ENCODE measurements around the gene SEMA4B. TPM values are rescaled to one million over a fixed set of nuclear protein-coding genes. Genes with fewer than 3 reads are reported as not detected.

SEMA4B gene
- total RNA-seq, 1 donor from 2014 or later = 7.7 TPM

- no peaks in the 10 kb centered on the region for H3K4me1 ChIP-seq
- peaks cover 7% of the 10 kb centered on the region for H3K4me1 Mint-ChIP-seq
- no peak overlapping the region for H2AFZ ChIP-seq (replicated peaks)
Measured at GRCh38 chr15:90223441-90224165, 22.5 kb downstream of the SEMA4B start.

GRCh38 chr15:90225047-90225446, 23.9 kb downstream of the SEMA4B start:
- Histone ChIP-seq H3F3A (ENCODE audit: low read depth) (no peaks in the 10 kb centered on the region), H3K4me1 (no peaks in the 10 kb centered on the region), H3K36me3 (no peaks in the 10 kb centered on the region), H3K27me3 (no peaks in the 10 kb centered on the region), H3K9ac (no peak overlapping the region), H3K9me3 (ENCODE audit: low read depth) (no peaks in the 10 kb centered on the region), H3K27ac (no peak overlapping the region), H3K4me2 (no peak overlapping the region), H3K4me3 (no peak overlapping the region), H3K79me2 (ENCODE audit: low read depth) (no peaks in the 10 kb centered on the region), H2AFZ (replicated peaks) (no peak overlapping the region), H4K20me1 (ENCODE audit: low read depth) (no peaks in the 10 kb centered on the region)
- no peaks in the 10 kb centered on the region for H3K4me1 Mint-ChIP-seq
- peaks cover 2% of the 10 kb centered on the region for H3K27me3 Mint-ChIP-seq (ENCODE audit: insufficient read depth, low read depth)
- H3K27ac Mint-ChIP-seq = no peak overlapping the region
- H3K36me3 Mint-ChIP-seq = peaks cover 15% of the 10 kb centered on the region
- H3K9me3 Mint-ChIP-seq = no peaks in the 10 kb centered on the region
- DNase-seq (ENCODE audit: low spot score) = no peak
- no peak overlapping the region for H3K4me3 Mint-ChIP-seq
- no peak for TF ChIP-seq EZH2 (IDR thresholded peaks at IDR 0.05)
- no peak for TF ChIP-seq EZH2phosphoT487 (IDR thresholded peaks at IDR 0.05)
- no peak for TF ChIP-seq CTCF (IDR thresholded peaks at IDR 0.05)

More at GRCh38 chr15:90223441-90224165, 22.5 kb downstream of the SEMA4B start:
- DNase-seq (ENCODE audit: low spot score) = no peak
- no peak overlapping the region for H3K27ac ChIP-seq
- no peaks in the 10 kb centered on the region for H3K9me3 Mint-ChIP-seq
- peaks cover 7% of the 10 kb centered on the region for H3K36me3 Mint-ChIP-seq
- H3K27me3 ChIP-seq = no peaks in the 10 kb centered on the region
- H3K27me3 Mint-ChIP-seq (ENCODE audit: insufficient read depth, low read depth) = no peaks in the 10 kb centered on the region
- no peaks in the 10 kb centered on the region for H4K20me1 ChIP-seq (ENCODE audit: low read depth)
- H3K79me2 ChIP-seq (ENCODE audit: low read depth) = no peaks in the 10 kb centered on the region
- no peaks in the 10 kb centered on the region for H3K36me3 ChIP-seq
- no peaks in the 10 kb centered on the region for H3F3A ChIP-seq (ENCODE audit: low read depth)
- no peaks in the 10 kb centered on the region for H3K9me3 ChIP-seq (ENCODE audit: low read depth)
- no peak overlapping the region for H3K27ac Mint-ChIP-seq
- no peak overlapping the region for H3K9ac ChIP-seq
- H3K4me3 Mint-ChIP-seq = no peak overlapping the region
- no peak for TF ChIP-seq EZH2 (IDR thresholded peaks at IDR 0.05)
- TF ChIP-seq EZH2phosphoT487 (IDR thresholded peaks at IDR 0.05) = no peak
- no peak for TF ChIP-seq CTCF (IDR thresholded peaks at IDR 0.05)
- no peak overlapping the region for H3K4me3 ChIP-seq
- H3K4me2 ChIP-seq = no peak overlapping the region

GRCh38 chr15:90225504-90226234, 24.5 kb downstream of the SEMA4B start:
- no peaks in the 10 kb centered on the region for H3F3A ChIP-seq (ENCODE audit: low read depth)
- peaks cover 16% of the 10 kb centered on the region for H3K36me3 Mint-ChIP-seq
- H3K27me3 ChIP-seq = no peaks in the 10 kb centered on the region
- H3K4me1 Mint-ChIP-seq = no peaks in the 10 kb centered on the region
- no peak overlapping the region for H3K9ac ChIP-seq
- H3K9me3 ChIP-seq (ENCODE audit: low read depth) = no peaks in the 10 kb centered on the region
- no peaks in the 10 kb centered on the region for H3K9me3 Mint-ChIP-seq
- H3K79me2 ChIP-seq (ENCODE audit: low read depth) = no peaks in the 10 kb centered on the region
- H3K27me3 Mint-ChIP-seq (ENCODE audit: insufficient read depth, low read depth) = peaks cover 2% of the 10 kb centered on the region
- no peak overlapping the region for H3K4me2 ChIP-seq
- no peak overlapping the region for H2AFZ ChIP-seq (replicated peaks)
- no peak for DNase-seq (ENCODE audit: low spot score)
- H3K27ac Mint-ChIP-seq = no peak overlapping the region
- TF ChIP-seq EZH2 (IDR thresholded peaks at IDR 0.05) (no peak), EZH2phosphoT487 (IDR thresholded peaks at IDR 0.05) (no peak), CTCF (IDR thresholded peaks at IDR 0.05) (no peak)
- no peaks in the 10 kb centered on the region for H3K4me1 ChIP-seq
- no peaks in the 10 kb centered on the region for H4K20me1 ChIP-seq (ENCODE audit: low read depth)
- H3K36me3 ChIP-seq = no peaks in the 10 kb centered on the region
- H3K4me3 ChIP-seq = no peak overlapping the region
- H3K4me3 Mint-ChIP-seq = no peak overlapping the region
- no peak overlapping the region for H3K27ac ChIP-seq
